Smooth muscle cell (in vitro differentiated cells): Measurements from ENCODE around the gene ACIN1. TPM values are rescaled to one million over a fixed set of nuclear protein-coding genes. Genes with fewer than 3 reads are reported as not detected.

Experiments
- DNase-seq: peaks from one replicate; lab custom pipeline; 2025; ENCODE audit not compliant: unreplicated experiment; lab: John Stamatoyannopoulos, UW
- H2AFZ ChIP-seq: fragments of 200-600 bp; sonication (generic); 2 replicates; pipeline ENCODE4 v1.6.0; 2016; ENCODE audit warnings: antibody characterized with exemption, low read depth, mild to moderate bottlenecking
- H3F3A ChIP-seq: fragments of 200-600 bp; sonication (generic); 2 replicates; pipeline ENCODE4 v1.6.0; 2017; ENCODE audit warnings: antibody characterized with exemption, low read depth
- H3K27ac ChIP-seq: fragments of 200-600 bp; sonication (generic); 2 replicates; pipeline ENCODE4 v1.5.1; 2016; ENCODE audit warnings: low read depth, mild to moderate bottlenecking
- H3K27me3 ChIP-seq: fragments of 200-600 bp; sonication (generic); 2 replicates; pipeline ENCODE4 v1.6.1; 2016; ENCODE audit warnings: low read depth, mild to moderate bottlenecking
- H3K36me3 ChIP-seq: fragments of 200-600 bp; sonication (generic); 2 replicates; pipeline ENCODE4 v1.5.1; 2016; ENCODE audit warnings: low read depth
- H3K4me1 ChIP-seq: fragments of 200-600 bp; sonication (generic); 2 replicates; pipeline ENCODE4 v1.5.1; 2016; ENCODE audit warnings: low read depth
- H3K4me2 ChIP-seq: fragments of 200-600 bp; sonication (generic); 2 replicates; pipeline ENCODE4 v1.6.0; 2016; ENCODE audit warnings: mild to moderate bottlenecking
- H3K4me3 ChIP-seq: fragments of 200-600 bp; sonication (generic); 2 replicates; pipeline ENCODE4 v1.5.1; 2016; ENCODE audit warnings: mild to moderate bottlenecking
- H3K79me2 ChIP-seq: fragments of 200-600 bp; sonication (generic); 2 replicates; pipeline ENCODE4 v1.6.0; 2016; ENCODE audit warnings: low read depth, mild to moderate bottlenecking
- H3K9ac ChIP-seq: fragments of 200-600 bp; sonication (generic); 2 replicates; pipeline ENCODE4 v1.6.0; 2016; ENCODE audit warnings: low read depth
- H3K9me3 ChIP-seq: fragments of 200-600 bp; sonication (generic); replicated peaks from 2 replicates; pipeline ENCODE4 v1.5.1; 2016; ENCODE audit warnings: low read depth
- H4K20me1 ChIP-seq: fragments of 200-600 bp; sonication (generic); 2 replicates; pipeline ENCODE4 v1.6.0; 2016; ENCODE audit warnings: low read depth
- WGBS: methylation state at CpG from one replicate; pipeline ENCODE4 v1.1.7; 2016; ENCODE audit warnings: low lambda C conversion rate; 5-methylcytosine and 5-hydroxymethylcytosine counted together
- polyA plus RNA-seq: library from polyadenylated mRNA; unstranded; fragments of >200 nt; fragmentation: Nextera tagmentation; extraction: Ambion mirVana; gene quantifications from 2 replicates; pipeline ENCODE4 v1.2.1, GENCODE V29; 2016
- total RNA-seq: library from RNA; depleted of rRNA; stranded (reverse); fragments of >200 nt; gene quantifications from 2 replicates; pipeline ENCODE4 v1.2.3, GENCODE V29; 2014
- TF ChIP-seq, protein P1 (sequence below): fragments of 200-600 bp; sonication (generic); IDR thresholded peaks from 2 replicates; pipeline ENCODE4 v1.5.1; 2017; ENCODE audit warnings: borderline replicate concordance, mild to moderate bottlenecking, antibody characterized with exemption; ENCODE audit not compliant: insufficient read depth, poor library complexity, severe bottlenecking

Gene ACIN1
- total and polyA plus RNA-seq, 2 experiments from 2014 or later, result 33.7 to 64.5 TPM

- DNase-seq, result no peak
- peak overlapping the region; percentile 94 for H3K27ac ChIP-seq
Measured at GRCh38 chr14:23033801-23034497, 61.0 kb downstream of the ACIN1 start.

GRCh38 chr14:23033251-23033727 lies 61.6 kb downstream of the ACIN1 start:
- Histone ChIP-seq H3K9ac (no peak overlapping the region), H2AFZ (no peak overlapping the region), H3K4me2 (peak overlapping the region; percentile 91), H4K20me1 (peaks cover 13% of the 10 kb centered on the region), H3K79me2 (peaks cover 35% of the 10 kb centered on the region), H3K27me3 (no peaks in the 10 kb centered on the region), H3F3A (peaks cover 5% of the 10 kb centered on the region), H3K9me3 (no peaks in the 10 kb centered on the region), H3K4me1 (peaks cover 11% of the 10 kb centered on the region), H3K36me3 (peaks cover 10% of the 10 kb centered on the region), H3K4me3 (peak overlapping the region; percentile 72), H3K27ac (no peak overlapping the region)
- 95% methylated on average over 10 of the region's 10 CpGs for WGBS
- TF ChIP-seq, protein P1, sequence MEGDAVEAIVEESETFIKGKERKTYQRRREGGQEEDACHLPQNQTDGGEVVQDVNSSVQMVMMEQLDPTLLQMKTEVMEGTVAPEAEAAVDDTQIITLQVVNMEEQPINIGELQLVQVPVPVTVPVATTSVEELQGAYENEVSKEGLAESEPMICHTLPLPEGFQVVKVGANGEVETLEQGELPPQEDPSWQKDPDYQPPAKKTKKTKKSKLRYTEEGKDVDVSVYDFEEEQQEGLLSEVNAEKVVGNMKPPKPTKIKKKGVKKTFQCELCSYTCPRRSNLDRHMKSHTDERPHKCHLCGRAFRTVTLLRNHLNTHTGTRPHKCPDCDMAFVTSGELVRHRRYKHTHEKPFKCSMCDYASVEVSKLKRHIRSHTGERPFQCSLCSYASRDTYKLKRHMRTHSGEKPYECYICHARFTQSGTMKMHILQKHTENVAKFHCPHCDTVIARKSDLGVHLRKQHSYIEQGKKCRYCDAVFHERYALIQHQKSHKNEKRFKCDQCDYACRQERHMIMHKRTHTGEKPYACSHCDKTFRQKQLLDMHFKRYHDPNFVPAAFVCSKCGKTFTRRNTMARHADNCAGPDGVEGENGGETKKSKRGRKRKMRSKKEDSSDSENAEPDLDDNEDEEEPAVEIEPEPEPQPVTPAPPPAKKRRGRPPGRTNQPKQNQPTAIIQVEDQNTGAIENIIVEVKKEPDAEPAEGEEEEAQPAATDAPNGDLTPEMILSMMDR, result no peak
- no peak for DNase-seq

More at GRCh38 chr14:23033801-23034497, 61.0 kb downstream of the ACIN1 start:
- Histone ChIP-seq H3K36me3 (peaks cover 10% of the 10 kb centered on the region), H2AFZ (peak overlapping the region; percentile 95), H4K20me1 (peaks cover 7% of the 10 kb centered on the region), H3F3A (no peaks in the 10 kb centered on the region), H3K79me2 (peaks cover 35% of the 10 kb centered on the region), H3K9me3 (no peaks in the 10 kb centered on the region), H3K27me3 (no peaks in the 10 kb centered on the region), H3K4me3 (peak overlapping the region; percentile 72), H3K4me1 (peaks cover 11% of the 10 kb centered on the region), H3K9ac (peak overlapping the region; percentile 92), H3K4me2 (peak overlapping the region; percentile 91)
- WGBS, result 41% methylated on average over 16 of the region's 17 CpGs
- TF ChIP-seq, protein P1, result no peak

GRCh38 chr14:23030936-23031335 lies 64.0 kb downstream of the ACIN1 start:
- TF ChIP-seq, protein P1, result no peak

More at GRCh38 chr14:23030936-23031335, 64.0 kb downstream of the ACIN1 start:
- Histone ChIP-seq H3K27ac (no peak overlapping the region), H3K4me2 (no peak overlapping the region), H3K9me3 (no peaks in the 10 kb centered on the region), H2AFZ (no peak overlapping the region), H3K79me2 (peaks cover 35% of the 10 kb centered on the region), H3K4me1 (peaks cover 11% of the 10 kb centered on the region), H3K9ac (no peak overlapping the region), H3F3A (peaks cover 11% of the 10 kb centered on the region), H3K27me3 (no peaks in the 10 kb centered on the region), H4K20me1 (peaks cover 29% of the 10 kb centered on the region), H3K36me3 (peaks cover 10% of the 10 kb centered on the region), H3K4me3 (no peak overlapping the region)
- WGBS, result 100% methylated on average over 4 of the region's 4 CpGs
- no peak for DNase-seq
